Measurements from ENCODE around the gene TBCEL. TPM values are rescaled to one million over a fixed set of nuclear protein-coding genes. Genes with fewer than 3 reads are reported as not detected.
"Not testable (repeated sequence)": the region's sequence is repeated elsewhere in the genome, so short reads cannot be mapped to it uniquely, and the experiment has no call there.

TBCEL gene
- total RNA-seq, 1 donor from 2014 or later: 31.2 TPM

- H3K9me3 Mint-ChIP-seq (ENCODE audit: unreplicated experiment): no peaks in the 10 kb centered on the region
- no peak for DNase-seq (ENCODE audit: low spot score)
- no peak overlapping the region for H3K27ac Mint-ChIP-seq (ENCODE audit: unreplicated experiment)
- H3K4me3 Mint-ChIP-seq (ENCODE audit: unreplicated experiment): no peak overlapping the region
- TF ChIP-seq CTCF (IDR thresholded peaks at IDR 0.05; ENCODE audit: unreplicated experiment): no peak
- H3K36me3 Mint-ChIP-seq (ENCODE audit: low read depth, unreplicated experiment): no peaks in the 10 kb centered on the region
- peaks cover 25% of the 10 kb centered on the region for H3K4me1 Mint-ChIP-seq (ENCODE audit: unreplicated experiment)
- no peaks in the 10 kb centered on the region for H3K27me3 Mint-ChIP-seq (ENCODE audit: unreplicated experiment)
These were observed 5.3 kb downstream of the TBCEL start for GRCh38 chr11:121029153-121029552.

GRCh38 chr11:121029813-121030445 is 6.0 kb downstream of the TBCEL start:
- Mint-ChIP-seq H3K4me1 (ENCODE audit: unreplicated experiment) (peaks cover 19% of the 10 kb centered on the region), H3K4me3 (ENCODE audit: unreplicated experiment) (no peak overlapping the region), H3K9me3 (ENCODE audit: unreplicated experiment) (no peaks in the 10 kb centered on the region), H3K36me3 (ENCODE audit: low read depth, unreplicated experiment) (no peaks in the 10 kb centered on the region), H3K27ac (ENCODE audit: unreplicated experiment) (peak overlapping the region; percentile 67), H3K27me3 (ENCODE audit: unreplicated experiment) (no peaks in the 10 kb centered on the region)
- DNase-seq (ENCODE audit: low spot score): no peak
- TF ChIP-seq CTCF (IDR thresholded peaks at IDR 0.05; ENCODE audit: unreplicated experiment): no peak

GRCh38 chr11:121031167-121031566 is 7.3 kb downstream of the TBCEL start:
- H3K36me3 Mint-ChIP-seq (ENCODE audit: low read depth, unreplicated experiment): no peaks in the 10 kb centered on the region
- H3K4me3 Mint-ChIP-seq (ENCODE audit: unreplicated experiment): no peak overlapping the region
- H3K27me3 Mint-ChIP-seq (ENCODE audit: unreplicated experiment): no peaks in the 10 kb centered on the region
- DNase-seq (ENCODE audit: low spot score): no peak
- H3K4me1 Mint-ChIP-seq (ENCODE audit: unreplicated experiment): peaks cover 18% of the 10 kb centered on the region
- no peak overlapping the region for H3K27ac Mint-ChIP-seq (ENCODE audit: unreplicated experiment)
- H3K9me3 Mint-ChIP-seq (ENCODE audit: unreplicated experiment): no peaks in the 10 kb centered on the region
- TF ChIP-seq CTCF (IDR thresholded peaks at IDR 0.05; ENCODE audit: unreplicated experiment): no peak

GRCh38 chr11:121031648-121032047 is 7.7 kb downstream of the TBCEL start:
- H3K4me1 Mint-ChIP-seq (ENCODE audit: unreplicated experiment): peaks cover 22% of the 10 kb centered on the region
- not testable (repeated sequence) for H3K9me3 Mint-ChIP-seq (ENCODE audit: unreplicated experiment); H3K4me3 Mint-ChIP-seq (ENCODE audit: unreplicated experiment); H3K27ac Mint-ChIP-seq (ENCODE audit: unreplicated experiment); DNase-seq (ENCODE audit: low spot score); H3K36me3 Mint-ChIP-seq (ENCODE audit: low read depth, unreplicated experiment); H3K27me3 Mint-ChIP-seq (ENCODE audit: unreplicated experiment)

DNA sequence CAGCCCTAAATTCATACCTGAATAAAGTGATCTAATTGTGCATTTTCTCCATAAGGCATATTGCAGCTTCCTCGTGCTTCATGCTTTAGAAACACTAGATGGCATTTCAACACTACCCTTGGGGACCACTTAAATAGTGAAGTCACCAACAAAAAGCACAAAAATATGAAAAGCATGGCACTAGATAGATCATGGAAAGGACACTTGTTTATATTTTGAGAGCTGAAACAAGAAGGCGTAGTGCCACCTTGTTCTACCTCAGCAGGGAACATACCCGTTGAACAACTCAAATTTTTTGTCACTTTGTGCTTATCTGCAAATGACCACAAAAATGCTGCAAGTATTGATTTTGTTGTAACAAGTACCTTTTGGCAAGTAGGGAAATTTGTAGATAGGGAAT is 8.6 kb downstream of the TBCEL start:
- H3K4me3 Mint-ChIP-seq (ENCODE audit: unreplicated experiment): no peak overlapping the region
- peaks cover 26% of the 10 kb centered on the region for H3K4me1 Mint-ChIP-seq (ENCODE audit: unreplicated experiment)
- DNase-seq (ENCODE audit: low spot score): no peak
- no peak for TF ChIP-seq CTCF (IDR thresholded peaks at IDR 0.05; ENCODE audit: unreplicated experiment)
- H3K27me3 Mint-ChIP-seq (ENCODE audit: unreplicated experiment): no peaks in the 10 kb centered on the region
- no peak overlapping the region for H3K27ac Mint-ChIP-seq (ENCODE audit: unreplicated experiment)
- H3K36me3 Mint-ChIP-seq (ENCODE audit: low read depth, unreplicated experiment): no peaks in the 10 kb centered on the region
- no peaks in the 10 kb centered on the region for H3K9me3 Mint-ChIP-seq (ENCODE audit: unreplicated experiment)
